ENCODE data around the gene ATP8B1.

- TF ChIP-seq ZBTB21 (CRISPR knock-in tag; IDR thresholded peaks at IDR 0.05; ENCODE audit: borderline replicate concordance): no peak
- TF ChIP-seq CTCF (IDR thresholded peaks at IDR 0.05): no peak
- TF ChIP-seq, protein P1, sequence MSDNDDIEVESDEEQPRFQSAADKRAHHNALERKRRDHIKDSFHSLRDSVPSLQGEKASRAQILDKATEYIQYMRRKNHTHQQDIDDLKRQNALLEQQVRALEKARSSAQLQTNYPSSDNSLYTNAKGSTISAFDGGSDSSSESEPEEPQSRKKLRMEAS (CRISPR knock-in tag; IDR thresholded peaks at IDR 0.05): no peak
- TF ChIP-seq CBFB (CRISPR knock-in tag; IDR thresholded peaks at IDR 0.05; ENCODE audit: low read depth): no peak
- TF ChIP-seq TP53 (CRISPR knock-in tag; IDR thresholded peaks at IDR 0.05): no peak
- TF ChIP-seq ETV6 (CRISPR knock-in tag; IDR thresholded peaks at IDR 0.05): no peak
- TF ChIP-seq ATF3 (CRISPR knock-in tag; conservative IDR thresholded peaks at IDR 0.05): no peak
These were observed 31.9 kb downstream of the ATP8B1 start for GRCh38 chr18:57771193-57771592.
